Activated effector memory CD4-positive, alpha-beta T cell treated with anti-CD3 and anti-CD28 coated beads, Interleukin-2, amount 50 U/mL, for 16 hours (primary cell): ENCODE results near the gene YBX2.
A peak's percentile ranks its signal among the peaks of the same experiment; 100 is the strongest.

Source experiments
- DNase-seq: peaks from one replicate; pipeline ENCODE4 v3.0.0-alpha.2; 2020

The YBX2 gene

DNA sequence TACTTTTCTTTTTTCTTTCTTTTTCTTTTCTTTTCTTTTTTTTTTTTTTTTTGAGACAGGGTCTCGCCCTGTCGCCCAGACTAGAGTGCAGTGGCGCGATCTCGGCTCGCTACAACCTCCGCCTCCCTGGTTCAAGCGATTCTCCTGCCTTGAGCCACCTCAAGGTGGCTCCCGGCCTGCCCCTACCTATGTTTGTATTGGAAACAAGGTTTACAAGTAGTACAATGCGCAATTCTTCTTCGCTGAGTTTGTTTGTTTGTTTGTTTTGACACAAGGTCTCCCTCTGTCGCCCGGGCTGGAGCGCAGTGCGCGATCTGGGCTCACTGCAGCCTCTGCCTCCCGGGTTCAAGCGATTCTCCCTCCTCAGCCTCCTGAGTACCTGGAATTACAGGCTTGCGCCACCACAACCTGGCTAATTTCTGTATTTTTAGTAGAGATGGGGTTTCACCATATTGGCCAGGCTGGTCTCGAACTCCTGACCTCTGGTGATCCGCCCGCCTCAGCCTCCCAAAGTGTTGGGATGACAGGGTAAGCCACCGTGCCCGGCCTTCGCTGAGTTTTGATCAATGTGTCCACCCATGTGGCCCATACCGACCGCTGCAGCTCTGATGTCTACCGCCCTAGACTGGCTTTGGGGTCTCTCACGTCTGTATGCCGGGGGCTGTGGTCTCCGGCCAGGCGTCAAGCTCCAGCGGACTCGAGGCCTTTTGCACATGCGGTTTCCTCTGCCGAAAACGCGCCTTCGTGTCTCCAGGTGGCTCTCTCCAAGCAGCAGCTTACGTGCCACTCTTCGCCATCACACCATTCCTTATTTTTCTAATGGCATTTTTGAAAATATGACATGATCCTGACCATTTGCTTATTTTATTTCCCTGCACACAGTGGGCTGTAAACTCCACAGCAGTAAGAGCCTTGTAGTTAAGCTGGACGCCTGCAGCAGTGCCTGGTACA, 1.1 kb upstream of the YBX2 start:
- DNase-seq: no peak

GRCh38 chr17:7293816-7294613, 424 bp downstream of the YBX2 start:
- DNase-seq: peak; percentile 72

DNA sequence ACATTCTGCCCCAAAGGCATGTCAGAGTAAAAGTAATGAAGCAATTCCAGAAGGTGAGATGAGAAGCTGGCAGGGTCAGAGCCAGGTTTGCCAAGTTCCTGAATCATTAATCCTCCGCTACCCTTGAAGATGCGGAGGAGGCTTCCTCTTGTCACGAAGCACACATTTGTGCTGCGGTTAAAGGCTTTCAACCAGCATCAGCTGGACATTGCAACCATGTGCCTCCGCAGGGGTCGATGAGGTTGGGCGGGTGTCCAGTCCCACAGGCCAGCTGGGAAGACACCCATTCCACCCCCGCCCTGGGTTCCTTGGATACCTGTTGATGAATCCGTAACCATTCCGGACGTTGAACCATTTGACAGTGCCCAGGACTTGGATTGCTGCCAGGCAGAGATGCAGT, 1.3 kb downstream of the YBX2 start:
- DNase-seq: no peak

GRCh38 chr17:7292729-7293128, 1.7 kb downstream of the YBX2 start:
- DNase-seq: no peak

DNA sequence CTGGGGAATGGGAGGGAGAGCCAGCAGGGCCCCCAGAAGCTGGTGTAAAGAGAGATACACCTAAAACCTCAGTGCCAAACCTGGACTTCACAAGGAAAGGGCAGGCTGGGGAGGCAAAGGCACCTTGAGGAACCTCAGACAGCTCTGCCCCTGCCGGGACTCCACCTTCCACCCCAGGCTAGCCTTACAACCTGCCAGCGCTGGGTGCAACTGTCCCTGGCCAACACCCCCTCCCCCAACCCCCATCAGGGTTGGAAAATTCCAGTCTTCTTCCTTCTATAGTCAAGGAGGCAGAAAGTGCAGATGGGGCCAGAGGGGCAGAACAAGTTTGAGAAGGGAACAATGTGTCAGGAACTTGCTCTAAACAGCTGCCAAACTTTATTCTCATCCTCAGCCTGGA, 2.2 kb downstream of the YBX2 start:
- no peak for DNase-seq

- DNase-seq: no peak
Observed at GRCh38 chr17:7290685-7291084, 3.8 kb downstream of the YBX2 start.

- no peak for DNase-seq
Observed at GRCh38 chr17:7290166-7290565, 4.3 kb downstream of the YBX2 start.

- no peak for DNase-seq
Observed at GRCh38 chr17:7289256-7290032, 5.0 kb downstream of the YBX2 start.

- DNase-seq: no peak
Observed at GRCh38 chr17:7285679-7286078, 8.8 kb downstream of the YBX2 start.

- no peak for DNase-seq
Observed at GRCh38 chr17:7284911-7285310, 9.5 kb downstream of the YBX2 start.

GRCh38 chr17:7283471-7284216, 10.8 kb downstream of the YBX2 start:
- DNase-seq: no peak

- DNase-seq: no peak
Observed at GRCh38 chr17:7282752-7283321, 11.6 kb downstream of the YBX2 start.

GRCh38 chr17:7281953-7282751, 12.3 kb downstream of the YBX2 start:
- DNase-seq: no peak

GRCh38 chr17:7281074-7281952, 13.1 kb downstream of the YBX2 start, which contains the start of gene SLC2A4:
SLC2A4 (plus strand) TSS chr17:7281718; CDS start chr17:7281935, 217 bp downstream.
- peak; percentile 93 for DNase-seq

GRCh38 chr17:7280519-7281073, 13.8 kb downstream of the YBX2 start:
- DNase-seq: peak; percentile 95

DNA sequence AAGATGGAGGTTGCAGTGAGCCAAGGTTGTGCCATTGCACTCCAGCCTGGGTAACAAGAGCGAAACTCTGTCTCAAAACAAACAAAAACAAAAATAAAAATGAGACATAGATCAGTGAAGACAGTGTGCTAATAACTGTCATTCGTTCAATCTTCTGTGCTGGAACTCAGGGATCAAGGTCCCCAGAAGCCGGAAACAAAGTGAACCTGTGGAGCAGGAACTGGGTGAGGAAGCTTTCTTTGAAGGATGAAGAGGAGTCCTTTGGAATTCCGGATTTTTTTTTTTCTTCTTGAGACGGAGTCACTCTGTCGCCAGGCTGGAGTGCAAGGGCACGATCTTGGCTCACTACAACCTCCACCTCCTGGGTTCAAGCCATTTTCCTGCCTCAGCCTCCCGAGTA, 15.0 kb downstream of the YBX2 start:
- DNase-seq: no peak

DNA sequence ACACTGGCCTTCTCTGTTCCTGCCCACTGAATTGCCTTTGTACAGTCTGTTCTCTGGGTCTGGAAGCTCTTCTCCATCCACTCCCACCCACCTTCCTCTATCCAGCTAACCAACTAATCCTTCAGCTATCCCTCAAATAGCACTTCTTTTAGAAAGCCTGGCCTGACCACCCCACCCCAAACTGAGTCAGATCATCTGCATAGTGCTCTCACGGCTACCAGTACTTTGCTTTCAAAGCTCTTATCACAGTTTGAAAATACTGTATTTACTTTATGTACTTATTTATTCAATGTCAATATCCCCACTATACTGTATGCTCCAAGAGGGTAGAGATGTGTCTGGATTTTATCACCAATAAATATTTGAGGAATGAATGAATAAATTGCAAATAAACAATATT, 27.7 kb downstream of the YBX2 start:
- DNase-seq: no peak

GRCh38 chr17:7263801-7264078, 30.7 kb downstream of the YBX2 start:
- DNase-seq: no peak

DNA sequence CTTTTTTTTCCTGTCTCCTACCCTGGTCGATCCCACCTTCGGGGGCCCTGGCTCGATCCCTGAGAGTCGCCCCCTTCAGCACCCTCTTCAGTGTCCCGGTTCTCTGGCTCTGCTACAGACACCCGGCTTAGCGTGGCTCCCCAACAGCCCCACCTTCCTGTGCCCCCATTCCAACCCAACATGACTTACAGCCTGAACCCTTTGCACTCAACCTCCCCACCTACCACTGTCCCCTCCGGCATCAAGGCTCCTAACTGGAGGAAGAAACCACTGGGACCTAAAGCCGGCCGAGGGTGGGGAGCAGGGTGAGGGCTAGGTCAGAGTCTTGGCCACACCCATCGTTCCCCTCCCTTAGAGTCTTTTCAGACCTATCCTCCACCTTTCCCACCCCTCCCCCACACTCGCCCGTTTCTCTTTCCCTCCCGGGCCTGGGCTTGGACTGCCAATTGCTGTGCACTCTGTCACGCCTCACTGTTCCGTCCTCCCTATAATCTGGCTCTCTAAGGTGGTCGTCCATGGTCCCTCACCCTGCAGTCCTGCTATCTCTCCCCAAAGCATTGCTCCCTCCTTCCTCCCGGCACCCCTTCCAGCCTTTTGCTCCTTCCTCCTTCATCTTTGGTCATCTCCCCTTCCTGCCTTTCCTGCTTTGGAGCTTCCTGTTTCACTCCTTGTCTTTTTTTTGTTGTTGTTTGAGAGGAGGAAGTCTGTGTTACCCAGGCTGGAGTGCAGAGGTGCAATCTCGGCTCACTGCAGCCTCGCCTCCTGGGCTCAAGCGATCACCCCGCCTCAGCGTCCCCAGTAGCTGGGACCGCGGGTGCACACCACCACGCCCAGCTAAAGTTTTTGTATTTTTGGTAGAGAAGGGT, 31.3 kb downstream of the YBX2 start:
- peak; percentile 69 for DNase-seq
